ENCODE data around the gene HSPB1. TPM values are rescaled to one million over a fixed set of nuclear protein-coding genes. Genes with fewer than 3 reads are reported as not detected.

Gene HSPB1
- total RNA-seq, 1 experiment from 2014 or later: 202 TPM

DNA sequence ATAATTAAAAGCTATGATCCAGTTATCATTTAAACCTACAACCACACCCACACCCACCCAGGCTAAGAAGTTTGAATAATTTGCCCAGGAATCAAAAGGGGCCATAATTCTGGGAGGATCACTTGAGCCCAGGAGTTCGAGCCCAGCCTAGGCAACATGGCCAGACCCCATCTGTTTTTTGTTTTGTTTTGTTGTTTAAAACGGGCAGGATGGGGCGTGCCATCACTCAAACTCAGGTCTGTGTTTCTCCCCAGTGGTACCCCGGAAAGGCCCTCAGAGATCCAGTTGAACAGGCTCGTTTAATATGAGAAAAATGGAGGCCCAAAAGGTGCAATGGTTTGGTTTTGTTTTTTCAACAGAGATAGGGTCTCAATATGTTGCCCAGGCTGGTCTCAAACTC is 23.3 kb downstream of the HSPB1 start:
- ChIA-PET CTCF (no interaction called here), POLR2A (interaction anchor here (1.3 kb wide), 1 partner anchor 33 kb away, joined by 6 read pairs; the partner anchor contains the start of gene YWHAG)
- Mint-ChIP-seq H3K36me3 (peaks cover 51% of the 10 kb centered on the region), H3K4me3 (no peak overlapping the region), H3K27ac (no peak overlapping the region), H3K4me1 (no peaks in the 10 kb centered on the region; the same call in 1 of the 2 replicates), H3K9me3 (no peaks in the 10 kb centered on the region), H3K27me3 (ENCODE audit: low read depth) (no peaks in the 10 kb centered on the region)
- DNase-seq (ENCODE audit: low spot score) (no peak), ATAC-seq (no peak)
- TF ChIP-seq GRHL2 (CRISPR knock-in tag; IDR thresholded peaks at IDR 0.05; ENCODE audit: insufficient replicate concordance, severe bottlenecking) (no peak), CREM (CRISPR knock-in tag; IDR thresholded peaks at IDR 0.05) (no peak), IRF2 (CRISPR knock-in tag; IDR thresholded peaks at IDR 0.05; ENCODE audit: borderline replicate concordance, low read depth) (no peak), NFE2L1 (CRISPR knock-in tag; IDR thresholded peaks at IDR 0.05) (no peak), JUN (CRISPR knock-in tag; IDR thresholded peaks at IDR 0.05) (no peak)

DNA sequence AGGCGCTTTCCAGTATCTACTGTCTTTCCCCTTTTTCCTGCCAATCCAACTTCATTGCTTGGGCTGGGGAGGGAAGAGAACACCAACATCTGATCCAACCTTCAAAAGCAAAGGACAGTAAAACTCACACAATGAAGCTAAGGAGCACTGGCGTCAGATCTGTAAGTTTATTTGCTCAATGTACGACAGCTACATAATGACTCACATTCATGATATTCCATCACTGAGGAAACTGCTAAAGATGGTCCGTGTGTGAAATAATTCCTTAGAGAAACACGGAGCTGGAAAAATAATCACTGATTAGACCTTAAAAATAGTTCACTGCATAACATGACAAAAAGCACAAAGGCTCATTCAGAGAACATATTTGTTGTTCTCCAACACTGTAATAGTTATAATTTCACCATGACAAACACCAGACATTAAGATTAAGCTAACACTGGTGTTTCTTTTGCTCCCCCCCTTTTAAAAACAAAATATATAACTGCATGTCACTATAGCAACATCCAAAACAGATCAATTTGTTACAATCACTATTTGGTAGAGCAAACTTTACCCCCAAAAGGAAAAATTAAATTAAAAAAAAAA is 24.3 kb downstream of the HSPB1 start:
- Mint-ChIP-seq H3K36me3 (peaks cover 51% of the 10 kb centered on the region), H3K27ac (peak overlapping the region; percentile 70; the same call in 1 of the 2 replicates), H3K9me3 (no peaks in the 10 kb centered on the region), H3K4me3 (no peak overlapping the region), H3K27me3 (ENCODE audit: low read depth) (no peaks in the 10 kb centered on the region), H3K4me1 (no peaks in the 10 kb centered on the region; the same call in none of the 2 replicates)
- DNase-seq (ENCODE audit: low spot score) (no peak), ATAC-seq (no peak)
- CTCF ChIA-PET: interaction anchor here (0.9 kb wide), 1 partner anchor 32 kb away, joined by 4 read pairs; the partner anchor contains the start of gene YWHAG
- TF ChIP-seq, protein P1, sequence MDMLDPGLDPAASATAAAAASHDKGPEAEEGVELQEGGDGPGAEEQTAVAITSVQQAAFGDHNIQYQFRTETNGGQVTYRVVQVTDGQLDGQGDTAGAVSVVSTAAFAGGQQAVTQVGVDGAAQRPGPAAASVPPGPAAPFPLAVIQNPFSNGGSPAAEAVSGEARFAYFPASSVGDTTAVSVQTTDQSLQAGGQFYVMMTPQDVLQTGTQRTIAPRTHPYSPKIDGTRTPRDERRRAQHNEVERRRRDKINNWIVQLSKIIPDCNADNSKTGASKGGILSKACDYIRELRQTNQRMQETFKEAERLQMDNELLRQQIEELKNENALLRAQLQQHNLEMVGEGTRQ (CRISPR knock-in tag; IDR thresholded peaks at IDR 0.05): no peak
- POLR2A ChIA-PET: no interaction called here

DNA sequence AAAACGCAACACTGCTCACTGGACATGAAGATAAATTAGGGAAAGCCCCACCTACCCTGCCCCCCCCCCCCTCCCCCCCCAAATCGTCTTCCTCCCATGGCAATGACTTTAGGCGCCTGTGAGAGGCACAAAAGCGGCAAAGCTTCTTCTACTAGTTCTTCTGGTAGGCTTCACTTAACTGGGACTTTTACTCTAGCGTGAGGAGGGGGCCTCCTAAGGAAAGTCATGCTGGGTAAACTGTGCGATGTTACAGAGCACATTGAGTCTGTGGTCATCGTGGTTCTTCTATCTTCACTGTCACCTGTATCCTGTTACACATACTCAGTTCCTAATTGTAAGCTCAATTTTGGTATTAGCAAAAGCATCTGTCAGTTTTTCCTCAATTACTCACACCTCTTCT is 25.1 kb downstream of the HSPB1 start:
- peaks cover 57% of the 10 kb centered on the region for H3K36me3 Mint-ChIP-seq
- H3K4me1 Mint-ChIP-seq: peaks cover 7% of the 10 kb centered on the region
- no peak overlapping the region for H3K4me3 Mint-ChIP-seq
- CTCF ChIA-PET: interaction anchor here (0.6 kb wide), 1 partner anchor 23 kb away, joined by 4 read pairs; no protein-coding TSS in a partner anchor
- no peaks in the 10 kb centered on the region for H3K27me3 Mint-ChIP-seq (ENCODE audit: low read depth)
- no peaks in the 10 kb centered on the region for H3K9me3 Mint-ChIP-seq
- POLR2A ChIA-PET: no interaction called here
- H3K27ac Mint-ChIP-seq: peak overlapping the region; percentile 86; the same call in 1 of the 2 replicates
- ATAC-seq (no peak), DNase-seq (ENCODE audit: low spot score) (no peak)
- TF ChIP-seq, protein P2, sequence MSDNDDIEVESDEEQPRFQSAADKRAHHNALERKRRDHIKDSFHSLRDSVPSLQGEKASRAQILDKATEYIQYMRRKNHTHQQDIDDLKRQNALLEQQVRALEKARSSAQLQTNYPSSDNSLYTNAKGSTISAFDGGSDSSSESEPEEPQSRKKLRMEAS (CRISPR knock-in tag; IDR thresholded peaks at IDR 0.05): no peak
- TF ChIP-seq NR1H2 (CRISPR knock-in tag; IDR thresholded peaks at IDR 0.05): no peak
- no peak for TF ChIP-seq SP1 (CRISPR knock-in tag; conservative IDR thresholded peaks at IDR 0.05)
- TF ChIP-seq ZNF263 (CRISPR knock-in tag; IDR thresholded peaks at IDR 0.05; ENCODE audit: low read depth): no peak
- TF ChIP-seq ZNF671 (CRISPR knock-in tag; IDR thresholded peaks at IDR 0.05): no peak
- TF ChIP-seq, protein P3, sequence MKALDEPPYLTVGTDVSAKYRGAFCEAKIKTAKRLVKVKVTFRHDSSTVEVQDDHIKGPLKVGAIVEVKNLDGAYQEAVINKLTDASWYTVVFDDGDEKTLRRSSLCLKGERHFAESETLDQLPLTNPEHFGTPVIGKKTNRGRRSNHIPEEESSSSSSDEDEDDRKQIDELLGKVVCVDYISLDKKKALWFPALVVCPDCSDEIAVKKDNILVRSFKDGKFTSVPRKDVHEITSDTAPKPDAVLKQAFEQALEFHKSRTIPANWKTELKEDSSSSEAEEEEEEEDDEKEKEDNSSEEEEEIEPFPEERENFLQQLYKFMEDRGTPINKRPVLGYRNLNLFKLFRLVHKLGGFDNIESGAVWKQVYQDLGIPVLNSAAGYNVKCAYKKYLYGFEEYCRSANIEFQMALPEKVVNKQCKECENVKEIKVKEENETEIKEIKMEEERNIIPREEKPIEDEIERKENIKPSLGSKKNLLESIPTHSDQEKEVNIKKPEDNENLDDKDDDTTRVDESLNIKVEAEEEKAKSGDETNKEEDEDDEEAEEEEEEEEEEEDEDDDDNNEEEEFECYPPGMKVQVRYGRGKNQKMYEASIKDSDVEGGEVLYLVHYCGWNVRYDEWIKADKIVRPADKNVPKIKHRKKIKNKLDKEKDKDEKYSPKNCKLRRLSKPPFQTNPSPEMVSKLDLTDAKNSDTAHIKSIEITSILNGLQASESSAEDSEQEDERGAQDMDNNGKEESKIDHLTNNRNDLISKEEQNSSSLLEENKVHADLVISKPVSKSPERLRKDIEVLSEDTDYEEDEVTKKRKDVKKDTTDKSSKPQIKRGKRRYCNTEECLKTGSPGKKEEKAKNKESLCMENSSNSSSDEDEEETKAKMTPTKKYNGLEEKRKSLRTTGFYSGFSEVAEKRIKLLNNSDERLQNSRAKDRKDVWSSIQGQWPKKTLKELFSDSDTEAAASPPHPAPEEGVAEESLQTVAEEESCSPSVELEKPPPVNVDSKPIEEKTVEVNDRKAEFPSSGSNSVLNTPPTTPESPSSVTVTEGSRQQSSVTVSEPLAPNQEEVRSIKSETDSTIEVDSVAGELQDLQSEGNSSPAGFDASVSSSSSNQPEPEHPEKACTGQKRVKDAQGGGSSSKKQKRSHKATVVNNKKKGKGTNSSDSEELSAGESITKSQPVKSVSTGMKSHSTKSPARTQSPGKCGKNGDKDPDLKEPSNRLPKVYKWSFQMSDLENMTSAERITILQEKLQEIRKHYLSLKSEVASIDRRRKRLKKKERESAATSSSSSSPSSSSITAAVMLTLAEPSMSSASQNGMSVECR (CRISPR knock-in tag; IDR thresholded peaks at IDR 0.05; ENCODE audit: borderline replicate concordance): no peak
- TF ChIP-seq FOXJ3 (CRISPR knock-in tag; IDR thresholded peaks at IDR 0.05; ENCODE audit: borderline replicate concordance): no peak
- TF ChIP-seq, protein P4, sequence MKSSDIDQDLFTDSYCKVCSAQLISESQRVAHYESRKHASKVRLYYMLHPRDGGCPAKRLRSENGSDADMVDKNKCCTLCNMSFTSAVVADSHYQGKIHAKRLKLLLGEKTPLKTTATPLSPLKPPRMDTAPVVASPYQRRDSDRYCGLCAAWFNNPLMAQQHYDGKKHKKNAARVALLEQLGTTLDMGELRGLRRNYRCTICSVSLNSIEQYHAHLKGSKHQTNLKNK (CRISPR knock-in tag; IDR thresholded peaks at IDR 0.05): no peak
- no peak for TF ChIP-seq PRRX2 (CRISPR knock-in tag; IDR thresholded peaks at IDR 0.05)
- TF ChIP-seq, protein P5, sequence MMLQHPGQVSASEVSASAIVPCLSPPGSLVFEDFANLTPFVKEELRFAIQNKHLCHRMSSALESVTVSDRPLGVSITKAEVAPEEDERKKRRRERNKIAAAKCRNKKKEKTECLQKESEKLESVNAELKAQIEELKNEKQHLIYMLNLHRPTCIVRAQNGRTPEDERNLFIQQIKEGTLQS (CRISPR knock-in tag; conservative IDR thresholded peaks at IDR 0.05): no peak
- TF ChIP-seq, protein P6, sequence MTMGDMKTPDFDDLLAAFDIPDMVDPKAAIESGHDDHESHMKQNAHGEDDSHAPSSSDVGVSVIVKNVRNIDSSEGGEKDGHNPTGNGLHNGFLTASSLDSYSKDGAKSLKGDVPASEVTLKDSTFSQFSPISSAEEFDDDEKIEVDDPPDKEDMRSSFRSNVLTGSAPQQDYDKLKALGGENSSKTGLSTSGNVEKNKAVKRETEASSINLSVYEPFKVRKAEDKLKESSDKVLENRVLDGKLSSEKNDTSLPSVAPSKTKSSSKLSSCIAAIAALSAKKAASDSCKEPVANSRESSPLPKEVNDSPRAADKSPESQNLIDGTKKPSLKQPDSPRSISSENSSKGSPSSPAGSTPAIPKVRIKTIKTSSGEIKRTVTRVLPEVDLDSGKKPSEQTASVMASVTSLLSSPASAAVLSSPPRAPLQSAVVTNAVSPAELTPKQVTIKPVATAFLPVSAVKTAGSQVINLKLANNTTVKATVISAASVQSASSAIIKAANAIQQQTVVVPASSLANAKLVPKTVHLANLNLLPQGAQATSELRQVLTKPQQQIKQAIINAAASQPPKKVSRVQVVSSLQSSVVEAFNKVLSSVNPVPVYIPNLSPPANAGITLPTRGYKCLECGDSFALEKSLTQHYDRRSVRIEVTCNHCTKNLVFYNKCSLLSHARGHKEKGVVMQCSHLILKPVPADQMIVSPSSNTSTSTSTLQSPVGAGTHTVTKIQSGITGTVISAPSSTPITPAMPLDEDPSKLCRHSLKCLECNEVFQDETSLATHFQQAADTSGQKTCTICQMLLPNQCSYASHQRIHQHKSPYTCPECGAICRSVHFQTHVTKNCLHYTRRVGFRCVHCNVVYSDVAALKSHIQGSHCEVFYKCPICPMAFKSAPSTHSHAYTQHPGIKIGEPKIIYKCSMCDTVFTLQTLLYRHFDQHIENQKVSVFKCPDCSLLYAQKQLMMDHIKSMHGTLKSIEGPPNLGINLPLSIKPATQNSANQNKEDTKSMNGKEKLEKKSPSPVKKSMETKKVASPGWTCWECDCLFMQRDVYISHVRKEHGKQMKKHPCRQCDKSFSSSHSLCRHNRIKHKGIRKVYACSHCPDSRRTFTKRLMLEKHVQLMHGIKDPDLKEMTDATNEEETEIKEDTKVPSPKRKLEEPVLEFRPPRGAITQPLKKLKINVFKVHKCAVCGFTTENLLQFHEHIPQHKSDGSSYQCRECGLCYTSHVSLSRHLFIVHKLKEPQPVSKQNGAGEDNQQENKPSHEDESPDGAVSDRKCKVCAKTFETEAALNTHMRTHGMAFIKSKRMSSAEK (CRISPR knock-in tag; IDR thresholded peaks at IDR 0.05; ENCODE audit: borderline replicate concordance): no peak
- TF ChIP-seq CREB1 (CRISPR knock-in tag; IDR thresholded peaks at IDR 0.05): no peak
- no peak for TF ChIP-seq RORB (CRISPR knock-in tag; IDR thresholded peaks at IDR 0.05)
- no peak for TF ChIP-seq HMGA2 (CRISPR knock-in tag; IDR thresholded peaks at IDR 0.05)

Data from WTC11 (cell line).